Neural cell (in vitro differentiated cells): ENCODE data around the gene IQGAP2. TPM values are rescaled to one million over a fixed set of nuclear protein-coding genes. Genes with fewer than 3 reads are reported as not detected.

Experiments
- H2AFZ ChIP-seq: fragments of 200-600, 300-800 bp; sonication (generic), shearing (Covaris generic); 2 replicates; pipeline ENCODE4 v1.6.0; 2014; ENCODE audit warnings: low read depth, mild to moderate bottlenecking, antibody characterized with exemption, low read length, moderate library complexity
- H3F3A ChIP-seq: fragments of 200-600 bp; shearing (Covaris generic); 2 replicates; pipeline ENCODE4 v1.6.1; 2016; ENCODE audit warnings: mild to moderate bottlenecking, moderate library complexity, mixed read lengths, antibody characterized with exemption, low read length; ENCODE audit not compliant: insufficient read depth, poor library complexity, severe bottlenecking
- H3K27ac ChIP-seq: fragments of 200-600, 300-800 bp; sonication (generic), shearing (Covaris generic); 2 replicates; pipeline ENCODE4 v1.5.1; 2014; ENCODE audit warnings: mild to moderate bottlenecking, low read length, moderate library complexity
- H3K27me3 ChIP-seq: fragments of 300-800, 200-600 bp; sonication (generic), shearing (Covaris generic); 2 replicates; pipeline ENCODE4 v1.6.0; 2014; ENCODE audit warnings: mild to moderate bottlenecking, low read depth, low read length, moderate library complexity; ENCODE audit not compliant: insufficient read depth
- H3K36me3 ChIP-seq: fragments of 300-800, 200-600 bp; sonication (generic), shearing (Covaris generic); 2 replicates; pipeline ENCODE4 v1.5.1; 2014; ENCODE audit warnings: mild to moderate bottlenecking, antibody characterized with exemption, low read length, moderate library complexity; ENCODE audit not compliant: insufficient read depth
- H3K4me2 ChIP-seq: fragments of 300-800, 200-600 bp; sonication (generic), shearing (Covaris generic); 2 replicates; pipeline ENCODE4 v1.6.0; 2014; ENCODE audit warnings: mild to moderate bottlenecking, low read length
- H3K4me3 ChIP-seq: fragments of 300-800, 200-600 bp; sonication (generic), shearing (Covaris generic); 2 replicates; pipeline ENCODE4 v1.5.1; 2014; ENCODE audit warnings: mild to moderate bottlenecking, low read length, moderate library complexity
- H3K79me2 ChIP-seq: fragments of 200-600 bp; shearing (Covaris generic); replicated peaks from 2 replicates; pipeline ENCODE4 v1.6.0; 2014; ENCODE audit warnings: mild to moderate bottlenecking, low read length, moderate library complexity; ENCODE audit not compliant: insufficient read depth
- H3K9ac ChIP-seq: fragments of 300-800, 200-600 bp; sonication (generic), shearing (Covaris generic); 2 replicates; pipeline ENCODE4 v1.6.1; 2016; ENCODE audit warnings: mild to moderate bottlenecking, low read length, mixed read lengths
- H3K9me2 ChIP-seq: fragments of 200-600 bp; shearing (Covaris generic); 2 replicates; pipeline ENCODE4 v1.6.1; 2016; ENCODE audit warnings: mild to moderate bottlenecking, low read length, mixed read lengths; ENCODE audit not compliant: insufficient read depth
- H3K9me3 ChIP-seq: fragments of 200-600, 300-800 bp; sonication (generic), shearing (Covaris generic); 2 replicates; pipeline ENCODE4 v1.6.1; 2016; ENCODE audit warnings: mild to moderate bottlenecking, mixed run types, low read length, moderate library complexity, mixed read lengths
- H4K20me1 ChIP-seq: fragments of 200-600 bp; shearing (Covaris generic); 2 replicates; pipeline ENCODE4 v1.6.1; 2016; ENCODE audit warnings: mild to moderate bottlenecking, mixed run types; ENCODE audit not compliant: insufficient read depth
- CTCF ChIP-seq: fragments of 450-650 bp; IDR thresholded peaks from 2 replicates; pipeline ENCODE4 v1.5.1; 2014; ENCODE audit warnings: antibody characterized with exemption, mild to moderate bottlenecking, moderate library complexity; ENCODE audit not compliant: poor library complexity, severe bottlenecking
- EP300 ChIP-seq: fragments of 450-650 bp; conservative IDR thresholded peaks from 2 replicates; pipeline ENCODE4 v1.6.1; 2014; ENCODE audit warnings: antibody characterized with exemption, mild to moderate bottlenecking, moderate library complexity; ENCODE audit not compliant: poor library complexity, severe bottlenecking
- EZH2 ChIP-seq: fragments of 200-600, 300-800 bp; shearing (Covaris generic), sonication (generic); IDR thresholded peaks from 2 replicates; pipeline ENCODE4 v1.6.1; 2014; ENCODE audit warnings: antibody characterized with exemption, low read length, borderline replicate concordance, mild to moderate bottlenecking; ENCODE audit not compliant: insufficient read depth, poor library complexity, severe bottlenecking
- MXI1 ChIP-seq: fragments of 450-650 bp; conservative IDR thresholded peaks from 2 replicates; pipeline ENCODE4 v1.6.1; 2014; ENCODE audit warnings: antibody characterized with exemption, mild to moderate bottlenecking; ENCODE audit not compliant: poor library complexity, severe bottlenecking
- POLR2AphosphoS5 ChIP-seq: IDR thresholded peaks from 2 replicates; pipeline ENCODE4 v1.6.1; 2012
- RAD21 ChIP-seq: fragments of 450-650 bp; conservative IDR thresholded peaks from 2 replicates; pipeline ENCODE4 v1.6.1; 2014; ENCODE audit warnings: antibody characterized with exemption, mild to moderate bottlenecking, moderate library complexity
- REST ChIP-seq: IDR thresholded peaks from 2 replicates; pipeline ENCODE4 v1.6.1; 2012; ENCODE audit warnings: borderline replicate concordance
- SMC3 ChIP-seq: fragments of 450-650 bp; conservative IDR thresholded peaks from 2 replicates; pipeline ENCODE4 v1.6.1; 2014; ENCODE audit warnings: antibody characterized with exemption, mild to moderate bottlenecking, moderate library complexity; ENCODE audit not compliant: poor library complexity
- TAF1 ChIP-seq: IDR thresholded peaks from 2 replicates; pipeline ENCODE4 v1.6.1; 2012; ENCODE audit warnings: low read depth
- polyA plus RNA-seq: library from polyadenylated mRNA; depleted of rRNA; stranded (reverse); fragments of >200 nt; gene quantifications from 2 replicates; pipeline ENCODE4 v1.2.3, GENCODE V29; 2014

The IQGAP2 gene
- polyA plus RNA-seq, 1 donor from 2014 or later = 5.2 TPM

GRCh38 chr5:76620166-76620565 lies 217.1 kb downstream of the IQGAP2 start:
- H2AFZ ChIP-seq = no peak overlapping the region
- no peak overlapping the region for H3K9ac ChIP-seq
- no peaks in the 10 kb centered on the region for H4K20me1 ChIP-seq
- no peak overlapping the region for H3K4me3 ChIP-seq
- H3F3A ChIP-seq = no peaks in the 10 kb centered on the region
- no peaks in the 10 kb centered on the region for H3K9me2 ChIP-seq
- H3K9me3 ChIP-seq = no peaks in the 10 kb centered on the region
- TF ChIP-seq CTCF (no peak), MXI1 (no peak), POLR2AphosphoS5 (no peak), EZH2 (no peak), TAF1 (no peak), EP300 (no peak), SMC3 (no peak), REST (no peak), RAD21 (no peak)
- H3K27me3 ChIP-seq = no peaks in the 10 kb centered on the region
- H3K36me3 ChIP-seq = no peaks in the 10 kb centered on the region
- H3K79me2 ChIP-seq = no peaks in the 10 kb centered on the region
- H3K4me2 ChIP-seq = no peak overlapping the region
- no peak overlapping the region for H3K27ac ChIP-seq

GRCh38 chr5:76622076-76622475 lies 219.0 kb downstream of the IQGAP2 start:
- Histone ChIP-seq H4K20me1 (no peaks in the 10 kb centered on the region), H3K9me3 (no peaks in the 10 kb centered on the region), H3K27me3 (no peaks in the 10 kb centered on the region), H3K79me2 (no peaks in the 10 kb centered on the region), H3K36me3 (no peaks in the 10 kb centered on the region), H3K4me2 (no peak overlapping the region), H3K9me2 (no peaks in the 10 kb centered on the region), H2AFZ (no peak overlapping the region), H3K27ac (no peak overlapping the region), H3K4me3 (no peak overlapping the region), H3F3A (no peaks in the 10 kb centered on the region), H3K9ac (no peak overlapping the region)
- TF ChIP-seq EP300 = no peak
